ENCODE results near the gene ZNF385B.

GRCh38 chr2:179861027-179861415 is 391 bp downstream of the ZNF385B start:
- TF ChIP-seq CTCF (IDR thresholded peaks at IDR 0.05; ENCODE audit: borderline replicate concordance, extremely low read depth, low read length, poor library complexity, severe bottlenecking) (no peak), EZH2 (IDR thresholded peaks at IDR 0.05; ENCODE audit: borderline replicate concordance, low read depth, low read length, severe bottlenecking) (no peak)

All from DND-41 (cell line).